Activated CD8-positive, alpha-beta memory T cell treated with anti-CD3 and anti-CD28 coated beads for 36 hours (primary cell): ENCODE results near the gene ACVR1C. TPM values are rescaled to one million over a fixed set of nuclear protein-coding genes. Genes with fewer than 3 reads are reported as not detected.

ENCODE experiments used
- CTCF ChIA-PET: fragments of 350-600 bp; sonication (Branson Sonifier 250); formaldehyde crosslinking; loops from one replicate; lab custom pipeline; 2021; ENCODE audit warnings: antibody characterized with exemption; lab: Charles Lee
- POLR2A ChIA-PET: fragments of 350-600 bp; sonication (Branson Sonifier 250); formaldehyde crosslinking; loops from one replicate; lab custom pipeline; 2021; ENCODE audit warnings: antibody characterized with exemption; lab: Charles Lee
- total RNA-seq, 2 experiments: library from RNA; stranded (reverse); gene quantifications; one replicate each; pipeline ENCODE4 v1.2.3, GENCODE V29; 2021

Gene ACVR1C
- under 1 TPM; 0.38 to 0.44 TPM for total RNA-seq

DNA sequence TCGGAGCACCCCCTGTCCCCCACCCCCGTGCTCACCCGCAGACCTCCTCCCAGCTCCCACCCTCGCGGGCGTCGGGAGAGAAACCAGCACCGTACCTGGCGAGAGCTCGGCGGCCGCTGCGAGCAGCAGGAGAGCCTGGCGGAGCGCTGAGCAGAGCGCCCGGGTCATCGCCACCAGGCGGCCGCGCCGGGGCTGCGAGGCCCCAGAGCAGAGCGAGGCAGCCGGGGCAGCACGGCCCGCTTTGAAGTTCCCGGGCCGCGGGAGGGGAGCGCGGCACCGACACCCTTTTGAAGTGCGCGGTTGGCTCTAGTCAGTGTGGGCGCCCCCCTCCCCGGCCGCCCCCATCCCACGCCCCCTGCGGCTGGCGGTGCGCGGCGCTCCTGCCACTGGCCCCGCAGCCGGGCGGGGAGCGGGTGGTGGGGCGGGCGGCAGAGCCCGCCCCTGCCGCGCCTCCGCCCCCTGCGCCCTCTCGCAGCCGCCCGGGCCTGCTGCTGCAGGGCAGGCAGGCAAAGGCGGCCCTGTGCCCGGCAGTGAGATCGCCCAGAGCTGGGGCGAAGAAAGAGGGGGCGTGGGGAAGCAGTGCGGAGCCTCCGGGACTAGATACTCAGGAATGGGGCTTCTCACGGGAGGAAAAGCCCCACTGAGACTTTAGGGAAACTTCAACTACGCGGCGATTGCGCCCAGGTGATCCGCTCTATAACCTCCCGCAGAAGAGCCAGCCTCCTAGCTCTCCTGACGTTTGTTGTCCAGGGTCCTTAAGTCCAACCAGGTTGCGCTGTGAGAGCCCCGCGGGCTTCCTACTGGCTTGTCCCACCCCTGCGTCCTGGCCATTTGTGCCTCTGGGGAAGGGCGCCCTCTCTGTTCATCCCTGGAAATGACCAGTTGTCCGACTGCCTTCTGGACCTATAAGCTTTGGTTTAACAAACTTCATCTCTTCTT lies at the start of gene ACVR1C:
Gene ACVR1C, minus strand, starts transcription at position 388 of the 939 bp plus-strand sequence. Its CDS starts 220 bp downstream, at position 168.
- POLR2A ChIA-PET, result no interaction called here
- CTCF ChIA-PET, result interaction anchor here (0.8 to 1.5 kb wide), 9 partner anchors 10 to 396 kb away, joined by 3 to 4 read pairs (median 3); no protein-coding TSS in a partner anchor

DNA sequence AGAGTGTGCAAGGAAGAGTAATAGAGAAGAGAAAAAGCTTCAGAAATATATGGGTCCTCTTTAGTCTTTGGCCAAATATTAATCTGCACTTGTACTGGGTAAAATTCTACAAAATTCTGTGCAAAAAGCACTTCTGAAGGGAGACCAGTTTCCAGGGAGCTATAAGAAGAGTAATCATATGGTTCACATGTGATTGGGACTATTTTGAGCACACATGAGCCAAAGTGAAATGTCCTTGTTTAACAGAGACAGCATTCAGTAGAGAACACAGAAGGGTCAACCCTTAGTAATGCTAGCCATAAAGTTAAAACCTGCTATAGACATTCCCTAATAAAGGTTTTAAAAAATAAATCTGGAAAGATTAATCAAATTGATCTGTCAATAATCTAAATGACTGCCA lies 49.3 kb upstream of the ACVR1C start:
- ChIA-PET CTCF (no interaction called here), POLR2A (no interaction called here)

DNA sequence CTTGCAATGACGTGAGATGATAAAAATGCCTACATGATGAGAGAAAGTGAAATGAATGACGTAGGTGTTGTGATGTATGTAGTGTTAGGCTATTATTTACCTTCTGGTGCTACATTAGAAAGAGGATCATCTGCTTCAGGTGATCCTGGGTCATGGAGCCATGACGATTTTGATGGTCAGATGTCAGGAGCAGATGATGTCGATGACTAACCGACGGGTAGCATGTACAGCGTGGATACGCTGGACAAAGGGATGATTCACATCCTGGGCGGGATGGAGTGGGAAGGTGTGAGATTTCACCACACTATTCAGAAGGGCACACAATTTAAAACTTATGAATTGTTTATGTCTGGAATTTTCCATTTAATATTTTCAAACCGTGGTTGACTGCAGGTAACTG lies 43.5 kb upstream of the ACVR1C start:
- CTCF ChIA-PET, result no interaction called here

DNA sequence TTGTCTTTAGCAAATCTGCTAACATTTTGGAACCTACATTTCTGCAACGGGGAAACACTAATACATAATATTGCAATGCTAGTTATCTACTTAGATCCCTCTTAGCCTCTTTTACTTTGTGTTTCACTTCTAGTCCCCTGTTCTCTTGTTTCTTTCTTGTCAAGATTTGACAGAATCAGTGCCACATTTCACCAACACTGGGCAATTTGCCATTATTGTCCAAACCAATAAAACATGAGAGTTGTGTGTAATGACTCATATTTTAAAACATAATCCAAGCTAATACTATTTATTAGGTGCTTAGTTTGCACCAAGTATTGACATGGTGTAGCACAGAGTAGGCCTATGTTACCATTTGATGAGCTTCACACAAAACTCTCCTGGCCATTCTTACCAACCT lies 33.7 kb upstream of the ACVR1C start:
- POLR2A ChIA-PET, result interaction anchor here (0.5 kb wide), 1 partner anchor 1080 kb away, joined by 4 read pairs; no protein-coding TSS in a partner anchor
- CTCF ChIA-PET, result no interaction called here

More for the DNA sequence above, 43.5 kb upstream of the ACVR1C start:
- POLR2A ChIA-PET, result no interaction called here

DNA sequence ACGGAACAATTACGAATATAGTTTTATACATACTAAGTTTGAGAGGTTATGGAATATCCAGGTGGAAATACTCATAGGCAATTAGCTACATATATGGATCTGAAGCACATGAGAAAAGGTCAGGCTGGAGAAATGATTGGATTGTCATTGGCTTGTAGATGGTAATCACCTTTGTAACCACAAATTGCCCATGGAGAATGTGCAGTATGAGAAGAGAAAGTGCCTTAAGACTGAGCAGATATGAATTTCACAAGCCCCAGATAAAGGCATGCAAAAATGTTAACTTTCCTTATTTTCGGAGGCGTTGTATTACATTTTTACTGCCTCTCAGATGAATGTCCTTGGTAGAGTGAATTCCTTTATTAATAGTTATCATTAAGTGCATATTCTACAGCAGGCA lies 33.1 kb upstream of the ACVR1C start:
- CTCF ChIA-PET, result no interaction called here
- POLR2A ChIA-PET, result no interaction called here

DNA sequence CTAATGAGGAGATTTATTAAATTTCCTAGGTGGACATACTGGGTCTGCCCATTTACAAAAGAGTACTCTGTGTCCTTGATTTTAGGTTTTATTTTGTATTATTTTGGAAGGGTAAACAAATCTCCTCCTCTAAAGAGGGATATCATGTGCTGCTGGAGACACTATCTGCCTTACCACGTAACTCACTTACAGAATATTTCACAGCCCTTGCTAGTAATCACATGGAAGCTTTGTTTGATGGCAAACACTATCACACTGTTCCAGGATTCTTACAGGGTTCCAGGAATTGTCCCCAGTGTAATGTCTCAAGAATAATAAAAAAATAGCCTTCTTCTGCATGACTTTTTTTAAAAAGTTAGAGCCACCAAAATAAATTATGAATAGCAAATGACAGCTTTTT lies 29.2 kb upstream of the ACVR1C start:
- CTCF ChIA-PET, result no interaction called here
- POLR2A ChIA-PET, result no interaction called here

DNA sequence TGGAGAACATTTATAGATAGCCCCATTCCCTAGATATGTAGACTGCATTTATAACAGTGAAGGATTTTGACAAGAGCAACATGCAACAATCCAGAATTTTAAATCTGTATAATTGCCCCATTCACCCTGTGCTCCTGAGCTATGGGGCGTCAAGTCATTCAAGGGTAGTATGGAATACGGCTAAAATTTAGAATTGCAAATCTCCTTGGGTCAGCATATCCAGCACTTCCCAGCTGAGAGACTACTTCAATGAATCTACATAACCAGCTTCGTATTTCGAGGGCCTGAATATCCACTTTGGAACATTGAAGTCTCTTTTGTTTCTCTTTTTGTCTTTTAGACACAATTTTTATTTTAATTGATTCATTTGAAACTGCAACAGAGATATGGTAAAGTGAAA lies 28.4 kb upstream of the ACVR1C start:
- ChIA-PET CTCF (no interaction called here), POLR2A (no interaction called here)

DNA sequence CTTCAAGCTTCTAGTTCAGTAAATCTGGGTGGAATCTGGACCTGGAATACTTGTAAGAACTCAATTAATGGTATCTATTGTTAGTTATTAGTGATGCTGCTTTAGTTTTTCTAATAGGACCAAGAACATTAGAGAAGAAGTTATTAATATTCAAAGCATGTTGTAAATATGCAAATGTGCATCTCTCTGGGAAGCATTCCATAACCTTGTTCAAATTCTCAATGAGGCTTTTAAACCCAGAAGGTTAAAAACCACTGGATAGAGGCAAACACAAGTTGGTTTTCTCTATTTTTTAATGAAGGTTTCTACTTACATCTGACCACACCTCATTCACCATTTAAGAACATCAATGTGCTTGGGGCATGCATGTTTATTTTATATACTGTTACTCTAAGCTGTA lies 16.1 kb upstream of the ACVR1C start:
- CTCF ChIA-PET, result no interaction called here
- POLR2A ChIA-PET, result no interaction called here

DNA sequence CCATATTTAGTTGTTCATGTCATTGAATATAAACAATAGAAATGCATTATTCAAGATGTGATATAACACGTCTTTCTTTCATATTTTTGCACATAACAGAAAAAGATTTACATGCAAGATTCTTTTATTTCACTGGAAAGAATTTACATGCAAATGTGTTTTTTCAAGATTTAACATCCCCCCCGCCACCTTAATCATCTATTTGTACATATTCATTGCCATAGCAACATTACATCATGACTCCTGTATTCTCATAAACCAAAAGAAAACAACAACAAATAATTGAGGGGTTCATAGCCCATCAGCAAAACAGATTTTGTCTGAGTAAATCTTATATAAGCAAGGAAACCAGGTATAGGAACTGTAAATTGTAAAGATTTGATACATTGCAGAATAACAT lies 3.2 kb upstream of the ACVR1C start:
- CTCF ChIA-PET, result no interaction called here
- POLR2A ChIA-PET, result interaction anchor here (0.7 kb wide), 1 partner anchor 196 kb away, joined by 5 read pairs; no protein-coding TSS in a partner anchor

DNA sequence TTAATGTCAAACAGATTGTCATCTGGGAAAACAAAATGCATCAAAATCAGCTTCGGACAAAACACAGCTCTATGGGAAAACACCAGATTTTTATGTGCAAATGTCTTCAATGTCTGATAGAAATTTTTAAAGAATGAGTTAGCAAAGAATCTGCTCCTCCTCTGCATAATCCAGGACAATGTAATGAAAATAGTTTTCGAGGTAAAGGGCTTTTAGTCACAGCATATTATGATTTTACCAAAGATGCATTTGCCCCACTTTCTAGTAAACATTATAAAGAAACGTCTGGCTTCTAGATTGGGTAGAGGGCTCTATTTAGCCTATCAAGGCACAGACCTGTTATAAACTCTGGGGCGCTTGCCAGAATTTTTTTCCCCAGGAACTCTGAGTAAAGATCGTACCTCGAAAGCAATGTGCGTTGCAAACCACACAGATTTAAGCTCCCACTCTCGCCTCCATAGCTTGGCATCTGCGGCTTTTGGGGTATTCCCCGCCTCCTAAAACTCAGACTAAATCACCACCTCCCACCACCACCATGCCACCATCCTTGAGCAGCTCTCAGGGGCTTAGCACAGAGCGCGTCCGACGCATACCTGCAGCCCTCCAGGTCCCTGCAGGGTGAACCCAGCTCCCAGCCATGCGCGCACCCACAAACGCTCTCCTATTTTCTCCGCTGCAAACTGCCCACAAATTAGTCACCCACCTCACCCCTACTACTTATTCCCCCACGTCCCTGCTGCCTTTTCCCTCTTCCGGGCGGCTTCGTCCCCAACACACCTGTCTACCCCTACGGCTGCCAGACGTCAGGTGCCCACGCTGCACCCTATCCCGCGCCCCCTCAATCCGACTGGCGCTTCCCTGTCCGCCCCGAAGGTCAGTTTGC lies 829 bp downstream of the ACVR1C start:
- CTCF ChIA-PET, result interaction anchor here (1.0 to 1.5 kb wide), 3 partner anchors 29 to 304 kb away, joined by 3 to 4 read pairs (median 3); no protein-coding TSS in a partner anchor
- POLR2A ChIA-PET, result no interaction called here

DNA sequence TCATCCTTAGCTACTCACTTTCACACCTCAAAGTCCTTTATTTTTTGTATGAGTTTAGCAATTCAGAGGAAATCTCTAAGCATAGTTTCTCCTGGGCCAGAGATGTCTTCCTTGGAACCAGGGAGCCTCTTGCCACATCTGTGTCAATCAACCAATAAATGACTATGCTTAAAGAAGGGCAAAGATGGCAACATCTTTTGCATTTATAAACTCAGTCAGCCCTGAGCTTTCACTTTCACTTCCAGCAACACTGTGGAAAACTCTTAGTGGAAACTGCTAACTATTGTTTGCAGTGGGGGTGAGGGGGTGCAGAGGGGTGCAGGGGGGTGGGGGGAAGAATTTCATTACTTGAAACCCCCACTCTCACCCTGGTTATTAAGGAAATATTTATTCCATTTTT lies 3.4 kb downstream of the ACVR1C start:
- POLR2A ChIA-PET, result no interaction called here
- CTCF ChIA-PET, result no interaction called here

DNA sequence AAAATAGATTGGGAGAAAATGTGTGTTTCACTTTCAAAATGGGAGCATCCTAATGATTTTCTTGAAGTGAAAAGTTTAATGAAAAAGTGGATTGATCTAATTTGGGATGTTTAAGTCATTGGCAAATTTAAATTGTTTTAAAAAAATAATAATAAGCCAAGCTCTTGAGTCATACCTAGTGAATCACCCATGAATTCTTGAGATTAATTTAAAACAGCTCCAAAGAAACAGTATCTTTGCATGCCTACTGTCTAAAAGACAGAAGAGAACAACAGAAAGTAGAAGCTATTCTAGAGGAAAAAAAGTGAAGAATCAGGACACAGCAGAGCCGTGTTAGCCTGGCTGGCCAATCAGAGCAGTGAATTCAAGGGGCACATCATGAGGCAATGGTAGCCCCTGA lies 7.7 kb downstream of the ACVR1C start:
- ChIA-PET POLR2A (no interaction called here), CTCF (no interaction called here)

DNA sequence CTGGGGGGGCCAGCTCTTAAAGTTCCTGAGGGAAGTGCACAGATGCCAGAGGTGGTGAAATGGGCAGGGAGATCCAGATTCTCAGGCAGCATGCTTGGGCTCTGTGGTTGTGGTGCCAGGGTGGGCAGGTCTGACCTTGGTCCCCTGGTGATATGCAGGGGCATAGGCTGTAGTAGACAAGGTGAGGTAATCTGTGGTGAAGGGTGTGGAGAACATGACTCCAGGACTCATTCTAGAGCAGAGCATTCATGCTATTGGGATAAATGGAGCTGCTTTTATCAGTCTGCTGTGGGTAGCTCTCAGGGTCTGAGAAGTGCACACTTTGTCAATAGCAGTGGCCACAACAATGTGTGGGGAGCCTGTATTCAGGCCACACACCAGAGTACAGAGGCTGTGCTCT lies 16.9 kb downstream of the ACVR1C start:
- ChIA-PET POLR2A (no interaction called here), CTCF (interaction anchor here (0.5 to 1.4 kb wide), 2 partner anchors 119 to 280 kb away, joined by 3 to 4 read pairs; no protein-coding TSS in a partner anchor)

DNA sequence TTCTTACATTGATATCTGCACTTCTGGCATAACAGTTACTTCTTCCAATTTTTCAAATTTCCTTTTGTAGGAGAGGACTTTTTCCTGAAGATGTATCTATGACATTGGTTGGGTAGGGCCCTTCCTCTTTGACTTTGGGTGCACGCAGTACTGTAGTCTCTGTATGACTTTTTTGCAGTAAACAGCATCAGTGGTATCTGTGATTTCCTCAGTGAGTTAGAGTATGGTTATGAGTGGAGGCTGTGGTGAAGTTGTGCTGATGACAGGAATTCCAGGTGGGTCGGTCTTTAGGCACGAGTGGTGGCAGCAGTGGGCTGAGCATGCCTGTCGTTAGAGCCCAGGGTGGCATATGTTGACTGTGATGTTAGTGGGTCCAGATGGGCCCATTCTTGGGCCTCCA lies 17.6 kb downstream of the ACVR1C start:
- POLR2A ChIA-PET, result no interaction called here
- CTCF ChIA-PET, result interaction anchor here (1.4 kb wide), 1 partner anchor 119 kb away, joined by 4 read pairs; no protein-coding TSS in a partner anchor

DNA sequence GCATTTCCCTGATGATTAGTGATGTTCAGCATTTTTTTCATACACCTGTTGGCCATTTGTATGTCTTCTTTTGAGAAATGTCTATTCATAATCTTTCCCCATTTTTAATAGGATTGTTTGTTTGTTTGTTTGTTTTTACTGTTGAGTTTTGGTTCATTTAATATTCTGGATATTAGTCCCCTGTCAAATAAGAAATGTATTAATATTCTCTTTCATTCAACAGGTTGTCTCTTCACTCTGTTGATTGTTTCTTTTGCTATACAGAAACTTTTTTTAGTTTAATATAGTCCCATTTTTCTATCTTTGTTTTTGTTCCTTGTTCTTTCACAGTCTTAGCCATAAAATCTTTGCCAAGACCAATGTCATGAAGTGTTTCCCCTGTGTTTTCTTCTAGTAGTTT lies 22.1 kb downstream of the ACVR1C start:
- ChIA-PET CTCF (no interaction called here), POLR2A (no interaction called here)

DNA sequence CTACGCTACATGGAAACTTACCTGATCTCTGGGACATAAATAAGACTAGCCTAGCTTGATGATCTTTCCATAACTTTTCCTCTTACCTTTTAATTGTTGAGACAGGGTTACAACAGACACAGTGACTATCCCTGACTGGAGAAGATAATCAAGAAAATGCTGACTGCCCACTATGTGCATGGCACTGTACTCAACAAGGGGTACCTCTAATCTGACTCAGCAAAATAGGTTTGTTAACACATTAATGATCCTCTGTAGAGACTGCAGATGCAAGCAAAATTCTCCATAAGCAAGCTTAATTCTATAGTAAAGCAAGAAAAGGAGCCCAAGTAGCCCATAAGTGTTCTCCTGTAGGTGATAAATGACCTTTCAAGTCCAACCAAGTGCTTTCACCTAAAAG lies 25.5 kb downstream of the ACVR1C start:
- ChIA-PET CTCF (no interaction called here), POLR2A (no interaction called here)

DNA sequence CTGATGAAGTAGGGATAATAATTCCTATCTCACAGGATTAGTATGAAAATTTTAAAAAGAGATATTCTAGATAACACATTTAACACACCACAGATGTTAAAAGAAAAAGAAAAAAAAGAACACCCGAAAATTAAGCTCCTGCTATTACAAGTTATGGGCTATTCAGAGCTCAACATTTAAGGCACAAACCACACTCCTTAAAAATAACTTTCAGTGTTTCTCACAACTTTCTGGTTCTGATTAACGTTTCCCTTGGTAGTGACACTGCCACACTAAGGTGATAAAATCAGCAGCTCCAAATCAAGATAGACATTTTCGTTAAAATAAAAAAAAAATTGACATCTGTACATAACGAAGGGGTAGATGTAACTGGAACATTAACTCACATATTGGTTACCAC lies 26.9 kb downstream of the ACVR1C start:
- CTCF ChIA-PET, result no interaction called here
- POLR2A ChIA-PET, result no interaction called here

DNA sequence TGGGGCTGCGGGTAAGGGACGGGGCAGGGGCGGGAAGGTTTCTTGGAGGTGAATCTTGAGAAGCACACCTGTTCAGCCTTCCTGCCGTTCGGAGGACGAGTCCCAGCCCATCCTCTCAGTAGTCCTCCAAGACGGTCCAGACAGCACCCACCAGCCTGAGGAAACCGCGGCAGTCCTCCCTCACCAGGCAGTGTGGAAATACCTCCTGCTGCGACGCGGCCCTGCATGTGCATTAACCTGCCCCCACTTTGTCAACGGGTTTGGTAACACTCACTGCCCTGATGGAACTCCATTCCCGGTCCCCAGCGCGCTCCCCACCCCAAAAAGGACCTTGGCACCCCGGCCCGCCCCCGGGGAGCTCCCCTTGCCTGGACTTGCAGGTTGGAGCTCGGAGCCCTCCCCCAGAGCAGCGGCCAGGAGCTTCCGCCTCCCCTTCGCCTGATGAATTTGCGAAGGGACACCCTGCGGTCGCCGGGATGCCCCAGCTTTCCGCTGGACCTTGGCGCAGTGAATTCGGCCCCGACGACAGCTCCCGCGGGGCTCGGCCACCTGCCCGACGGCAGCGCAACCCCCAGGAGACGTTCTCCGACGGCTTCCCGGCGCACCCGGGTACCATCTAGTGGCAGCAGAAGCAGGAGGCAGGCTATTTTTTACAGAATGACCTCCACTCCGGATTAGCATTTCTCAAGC lies 31.5 kb downstream of the ACVR1C start:
- POLR2A ChIA-PET, result no interaction called here
- CTCF ChIA-PET, result interaction anchor here (0.7 to 1.7 kb wide), 5 partner anchors 41 to 295 kb away, joined by 3 to 10 read pairs (median 3); no protein-coding TSS in a partner anchor

DNA sequence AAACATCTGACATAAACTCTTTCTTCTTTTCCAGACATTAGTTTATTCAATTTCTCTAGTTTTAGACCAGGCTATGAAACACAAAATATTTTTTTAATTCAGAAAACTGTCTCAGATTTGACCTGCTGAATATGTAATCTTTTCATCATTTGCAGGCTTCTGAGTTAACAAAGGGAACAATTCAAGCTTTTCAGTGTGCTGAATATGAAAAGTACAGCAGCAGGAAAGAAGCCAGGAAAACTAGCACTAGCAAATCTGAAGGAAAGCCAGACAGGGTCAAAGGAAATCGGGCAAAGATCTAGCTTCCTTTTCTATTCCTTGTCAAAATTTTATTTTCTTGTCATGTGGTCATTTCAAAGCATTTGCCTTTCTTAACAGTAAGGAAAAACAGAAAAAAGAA lies 35.3 kb downstream of the ACVR1C start:
- CTCF ChIA-PET, result interaction anchor here (0.9 kb wide), 1 partner anchor 100 kb away, joined by 3 read pairs; no protein-coding TSS in a partner anchor
- POLR2A ChIA-PET, result no interaction called here
